NCI-H69 (cell line): ENCODE measurements around the gene LRRK2.
A peak's percentile ranks its signal among the peaks of the same experiment; 100 is the strongest.
"Not testable (repeated sequence)": the region's sequence is repeated elsewhere in the genome, so short reads cannot be mapped to it uniquely, and the experiment has no call there.

Experiments
- DNase-seq: peaks from one replicate; lab custom pipeline; 2025; lab: John Stamatoyannopoulos, UW

Gene LRRK2

GRCh38 chr12:40224439-40225291 lies at the start of gene LRRK2:
Gene LRRK2 (plus strand): TSS chr12:40224997. CDS start chr12:40225132, 135 bp downstream.
- DNase-seq = peak; percentile 56

- DNase-seq = no peak
Measured at GRCh38 chr12:40175045-40175444, 49.8 kb upstream of the LRRK2 start.

DNA sequence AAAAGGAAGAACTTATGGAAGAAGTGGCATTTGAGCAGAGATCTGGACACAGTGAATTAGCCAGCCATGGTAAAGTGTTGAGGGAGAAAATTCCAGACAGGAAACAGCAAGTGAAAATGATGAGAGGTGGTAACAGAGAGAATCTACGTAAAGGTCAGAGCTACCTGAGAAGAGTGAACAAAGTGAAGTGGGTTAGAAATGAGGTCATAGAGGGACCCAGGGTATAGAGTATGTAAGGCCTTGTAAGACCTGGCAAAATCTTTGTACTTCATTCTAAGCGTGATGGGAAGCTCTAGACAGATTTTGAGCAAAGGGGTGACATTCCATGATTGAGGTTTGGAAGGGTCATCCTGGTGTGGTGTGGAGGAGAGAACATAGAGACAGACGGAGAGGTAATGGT lies 49.3 kb upstream of the LRRK2 start:
- no peak for DNase-seq

DNA sequence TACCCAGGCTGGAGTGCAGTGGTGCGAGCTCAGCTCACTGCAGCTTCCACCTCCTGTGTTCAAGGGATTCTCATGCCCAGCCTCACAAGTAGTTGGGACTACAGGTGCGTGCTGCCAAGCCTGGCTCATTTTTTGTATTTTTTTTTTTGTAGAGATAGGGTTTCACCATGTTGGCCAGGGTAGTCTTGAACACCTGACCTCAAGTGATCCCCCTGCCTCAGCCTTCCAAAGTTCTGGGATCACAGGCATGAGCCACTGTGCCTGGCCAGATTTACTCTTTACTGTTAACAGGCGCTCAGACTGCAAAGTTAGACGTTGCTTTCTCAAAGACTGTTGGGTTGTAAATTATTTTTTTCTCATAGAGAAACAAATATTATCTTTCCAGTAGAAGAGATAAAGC lies 46.1 kb upstream of the LRRK2 start:
- no peak for DNase-seq

DNA sequence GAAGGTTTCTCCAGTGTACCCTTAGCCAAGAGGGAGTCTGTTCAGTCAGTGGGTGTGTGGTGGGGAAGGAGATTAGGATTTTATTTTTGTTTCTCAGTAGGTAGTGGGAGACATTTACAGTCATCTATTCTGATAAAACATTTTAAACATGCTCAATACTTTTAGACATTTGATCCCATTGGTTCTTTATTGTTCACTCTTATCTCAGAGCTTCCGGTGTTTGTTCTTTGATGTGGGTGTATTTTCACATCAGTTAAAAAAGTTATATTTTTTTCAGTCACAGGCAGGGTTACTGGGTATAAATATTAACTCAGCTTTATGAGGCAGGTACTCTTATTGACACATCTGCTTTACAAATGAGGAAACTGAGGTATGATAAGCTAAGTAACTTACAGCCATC lies 43.3 kb upstream of the LRRK2 start:
- no peak for DNase-seq

DNA sequence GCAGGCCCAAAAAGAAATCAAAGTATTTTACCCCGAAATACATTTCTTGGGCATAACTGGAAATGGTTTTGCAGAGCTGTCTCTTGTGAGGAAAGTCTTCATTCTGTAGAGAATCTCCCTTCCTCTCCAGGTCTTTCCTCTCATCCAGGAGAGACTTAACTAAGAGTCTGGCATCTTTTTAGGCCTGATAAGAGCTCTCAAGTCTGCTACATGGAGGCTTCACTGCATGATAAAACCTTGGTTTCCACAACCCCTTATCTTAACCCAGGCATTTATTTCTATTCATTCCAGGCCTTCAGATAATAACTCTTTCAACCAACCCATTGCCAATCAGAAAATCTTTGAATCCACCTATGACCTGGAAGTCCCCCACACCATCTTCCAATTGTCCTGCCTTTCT lies 41.1 kb upstream of the LRRK2 start:
- no peak for DNase-seq

DNA sequence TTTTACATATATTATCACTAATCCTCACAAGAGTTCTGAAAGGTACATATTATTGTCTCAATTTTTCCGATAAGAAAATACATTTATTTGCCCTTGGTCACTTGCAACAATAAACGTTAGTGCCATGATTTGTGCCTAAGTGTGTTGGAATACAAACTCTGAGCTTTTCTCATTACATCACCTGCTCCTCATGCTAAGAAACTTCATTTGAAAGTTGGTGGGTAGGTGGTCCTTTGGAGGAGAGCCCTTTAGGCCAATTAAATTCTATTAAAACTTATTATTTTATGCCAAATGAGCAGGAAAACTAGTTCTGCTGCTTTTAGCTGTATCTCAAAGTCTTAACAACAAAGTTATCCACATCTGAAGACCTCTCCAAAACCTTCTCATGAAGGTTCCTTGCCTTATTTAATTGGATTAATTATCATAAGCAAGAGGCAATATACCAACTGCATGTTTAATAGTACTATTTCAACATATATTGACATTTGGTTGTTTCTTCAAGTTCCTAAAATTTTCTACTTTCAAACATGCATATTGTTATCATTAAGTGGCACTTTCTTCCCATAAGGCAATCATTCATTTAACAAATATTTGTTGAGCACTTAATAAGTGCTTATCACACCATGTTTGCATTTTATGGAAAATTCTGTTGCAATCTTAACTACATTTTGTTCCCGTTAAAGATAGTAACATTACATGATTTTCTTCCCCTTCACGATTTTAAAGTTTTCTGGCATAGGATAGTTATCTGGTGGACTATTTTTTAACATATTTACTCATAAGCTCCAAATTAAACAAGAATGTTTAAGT lies 40.1 kb upstream of the LRRK2 start:
- no peak for DNase-seq

DNA sequence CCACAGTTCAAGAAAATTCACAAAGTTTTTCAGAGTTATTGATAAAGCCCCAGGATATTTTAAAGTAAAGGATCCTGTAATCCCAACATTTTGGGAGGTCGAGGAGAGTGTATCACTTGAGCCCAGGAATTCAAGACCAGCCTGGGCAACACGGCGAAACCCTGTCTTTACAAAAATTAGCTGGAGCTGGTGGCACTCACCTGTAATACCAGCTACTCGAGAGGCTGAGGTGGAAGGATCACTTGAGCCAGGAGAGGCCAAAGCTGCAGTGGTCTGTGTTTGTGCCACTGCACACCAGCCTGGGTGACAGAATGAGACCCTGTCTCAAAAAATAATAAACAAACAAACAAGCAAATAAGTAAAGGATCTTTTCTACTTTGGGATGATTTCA lies 39.5 kb upstream of the LRRK2 start:
- DNase-seq = no peak

DNA sequence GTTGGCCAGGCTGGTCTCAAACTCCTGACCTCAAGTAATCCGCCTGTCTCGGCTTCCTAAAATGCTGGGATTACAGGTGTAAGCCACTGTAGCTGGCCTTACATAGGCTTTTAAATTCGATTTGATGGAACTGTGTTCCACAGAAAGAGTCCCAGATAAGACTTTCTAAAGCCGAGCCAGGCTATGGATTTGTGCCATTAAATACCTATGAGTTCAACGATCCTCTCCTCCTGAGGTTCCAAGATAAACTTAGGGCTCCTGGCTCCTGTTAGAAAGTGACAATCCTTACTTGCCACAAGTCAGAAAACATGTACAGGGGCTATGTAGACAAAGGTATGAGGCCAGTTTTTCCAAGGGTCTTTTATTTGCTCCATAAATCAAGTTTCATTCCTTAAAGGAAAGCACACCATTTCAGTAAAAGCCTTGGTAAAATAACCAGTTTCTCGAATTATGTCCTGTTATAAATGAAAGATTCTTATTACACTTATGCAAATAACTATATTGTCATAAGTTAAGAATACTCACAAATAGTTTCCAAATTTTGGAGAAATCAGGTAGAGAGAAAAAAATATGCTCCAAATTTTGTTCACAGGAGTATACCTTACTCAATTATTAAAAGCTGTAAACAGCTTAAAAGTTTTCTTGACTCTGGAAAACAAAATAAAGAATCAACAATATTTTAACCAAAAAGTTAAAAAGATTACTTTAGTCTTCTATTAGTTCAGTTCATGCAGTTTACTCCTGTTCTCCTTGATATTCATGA lies 36.1 kb upstream of the LRRK2 start:
- DNase-seq = no peak

- no peak for DNase-seq
Measured at GRCh38 chr12:40192704-40193255, 32.0 kb upstream of the LRRK2 start.

DNA sequence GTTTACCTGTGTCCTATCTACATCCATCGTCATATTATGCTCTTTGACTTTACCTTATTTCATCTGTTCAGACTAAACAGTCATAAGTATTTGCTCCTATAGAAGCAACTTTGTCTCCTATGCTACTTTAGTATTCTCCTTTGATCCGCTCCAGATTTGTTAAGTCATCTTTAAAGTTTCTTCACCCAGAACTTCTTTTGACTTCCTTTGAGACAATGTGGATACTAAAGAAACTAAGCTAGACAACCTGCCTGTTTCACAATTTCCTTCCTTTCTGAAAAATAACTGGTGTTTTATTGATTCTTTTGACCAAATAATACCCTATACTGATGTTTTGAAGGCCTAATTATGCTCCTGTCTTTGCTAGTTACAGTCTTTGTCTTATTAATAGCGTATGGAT lies 30.0 kb upstream of the LRRK2 start:
- no peak for DNase-seq

DNA sequence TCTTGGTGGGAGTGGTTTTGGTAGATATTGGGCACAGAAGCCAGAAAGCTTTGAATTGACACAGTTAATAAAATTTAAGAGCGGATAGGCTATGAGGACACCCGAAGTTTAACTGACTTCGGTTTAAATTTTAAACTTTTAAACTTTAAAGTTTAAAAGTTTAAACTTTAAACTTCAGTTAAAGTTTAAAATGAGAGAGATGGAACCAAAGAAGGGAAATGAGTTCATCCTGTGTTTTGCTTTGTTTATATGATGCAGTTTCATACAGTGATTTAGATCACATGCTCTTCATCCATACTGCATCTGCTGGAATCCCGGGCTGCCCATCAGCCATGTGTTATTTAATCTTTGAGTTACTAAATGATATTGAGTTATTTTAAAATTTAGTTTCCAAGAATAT lies 27.2 kb upstream of the LRRK2 start:
- DNase-seq = no peak

DNA sequence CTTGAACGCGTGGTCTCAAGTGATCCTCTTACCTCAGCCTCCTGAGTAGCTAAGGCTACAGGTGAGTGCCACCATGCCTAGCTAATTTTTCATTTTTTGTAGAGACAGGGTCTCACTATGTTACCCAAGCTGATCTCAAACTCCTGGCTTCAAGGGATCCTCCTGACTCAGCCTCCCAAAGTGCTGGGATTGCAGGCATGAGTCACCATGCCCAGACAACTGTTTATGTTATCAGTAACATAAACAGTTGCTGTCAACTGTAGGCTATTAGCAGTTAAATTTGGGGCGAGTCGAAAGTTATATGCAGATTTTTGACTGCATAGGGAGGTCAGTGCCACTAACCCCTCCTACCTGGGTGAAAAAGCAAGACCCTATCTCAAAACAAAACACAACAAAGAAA lies 26.2 kb upstream of the LRRK2 start:
- DNase-seq = no peak

DNA sequence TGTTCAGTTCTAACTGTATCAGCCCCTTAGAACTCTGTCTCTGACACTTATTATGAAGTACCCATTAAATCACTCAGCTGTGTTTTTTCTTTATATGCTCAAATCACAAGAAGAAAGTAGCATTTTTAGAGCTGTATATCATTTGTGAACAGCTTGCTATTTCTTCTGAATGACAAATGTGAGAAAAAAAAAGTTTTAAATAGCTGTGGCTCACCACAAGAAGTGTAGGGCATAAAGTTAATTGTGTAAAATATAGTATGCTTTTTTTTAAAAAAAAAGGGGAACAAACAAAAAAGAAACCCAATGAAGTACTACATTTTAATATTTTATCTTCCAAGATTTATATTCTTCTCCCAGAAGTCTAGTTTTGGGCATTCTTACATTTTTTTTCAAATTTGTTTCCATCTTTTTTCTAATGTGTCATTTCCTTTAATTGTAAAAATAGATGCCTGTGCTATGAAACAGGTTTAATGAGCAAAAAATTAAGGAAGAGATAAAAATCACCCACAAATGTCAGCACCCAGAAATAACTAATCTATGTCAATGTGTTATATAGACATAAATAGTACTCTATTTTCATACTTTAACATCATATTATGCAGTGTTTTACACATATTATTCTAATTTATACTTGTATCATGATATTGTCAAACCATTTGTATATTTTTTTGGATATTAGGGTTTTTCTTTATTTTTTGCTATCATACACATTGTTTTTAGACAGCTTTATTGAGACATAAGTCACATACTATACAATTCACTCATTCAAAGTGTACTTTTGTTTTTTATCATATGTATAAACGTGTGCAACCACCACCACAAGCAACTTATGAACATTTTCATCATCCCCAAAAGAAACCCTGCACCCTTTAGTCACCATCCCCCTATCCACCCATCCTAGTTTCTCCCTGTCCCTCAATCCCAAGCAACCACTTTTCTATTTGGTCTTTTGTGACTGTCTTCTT lies 22.4 kb upstream of the LRRK2 start:
- DNase-seq = no peak

- DNase-seq = no peak
Measured at GRCh38 chr12:40203060-40203430, 21.8 kb upstream of the LRRK2 start.

DNA sequence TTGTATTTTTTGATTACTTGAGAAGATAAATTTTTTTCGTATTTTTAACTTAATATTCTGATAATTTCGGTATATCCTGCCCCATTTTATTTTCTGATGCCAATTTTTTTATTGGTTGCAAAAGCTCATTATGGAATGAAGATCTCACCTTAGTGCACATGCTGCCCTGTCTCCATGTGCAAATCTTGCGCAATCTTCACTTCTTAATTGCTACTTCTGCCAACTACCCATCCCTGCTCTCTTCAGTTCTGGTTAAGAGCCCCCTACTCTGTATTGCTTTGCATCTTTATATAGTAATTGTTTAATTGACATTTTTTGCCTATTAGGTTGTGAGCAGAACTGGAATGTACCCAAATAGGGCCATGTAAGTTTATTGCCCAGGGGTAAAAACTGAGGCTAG lies 20.5 kb upstream of the LRRK2 start:
- DNase-seq = no peak

DNA sequence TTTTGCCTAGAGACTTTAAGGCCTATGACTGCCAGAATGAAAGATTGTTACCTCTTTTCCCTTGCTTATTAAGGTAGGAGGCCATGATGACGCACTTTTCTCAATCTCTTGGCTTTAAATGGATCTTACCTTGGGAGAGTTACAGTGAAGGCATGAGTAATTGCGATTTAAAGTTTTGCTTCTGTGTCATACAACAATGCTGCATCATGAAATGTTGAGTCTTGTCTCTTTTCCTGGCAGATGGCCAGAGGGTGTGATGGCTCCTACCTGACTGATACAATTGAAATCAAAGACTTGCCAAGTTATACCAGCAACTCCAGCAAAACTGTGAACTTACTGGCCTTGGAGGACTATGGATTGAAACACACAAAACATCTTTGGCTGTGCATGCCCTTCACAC lies 17.2 kb upstream of the LRRK2 start:
- DNase-seq = no peak

GRCh38 chr12:40208707-40209446 lies 15.9 kb upstream of the LRRK2 start:
- no peak for DNase-seq

DNA sequence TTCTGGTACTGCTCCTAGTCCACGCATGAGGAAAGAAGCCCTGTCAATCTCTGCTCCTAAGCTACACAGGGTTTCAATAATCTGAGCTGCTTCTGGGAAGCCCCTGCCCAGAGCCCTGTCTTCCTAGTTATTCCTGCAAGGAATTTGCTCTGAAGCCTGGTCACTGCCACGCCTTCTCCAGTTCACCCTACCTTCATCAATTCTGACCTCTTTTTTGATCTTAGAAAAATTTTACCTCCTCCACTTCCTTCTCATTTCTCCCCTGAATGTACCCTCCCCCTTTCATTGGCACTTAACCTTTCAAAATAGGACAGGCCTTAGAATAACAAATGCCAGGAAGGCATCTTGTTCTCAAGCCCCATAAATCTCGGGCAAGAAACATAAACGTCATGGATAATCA lies 14.9 kb upstream of the LRRK2 start:
- no peak for DNase-seq

GRCh38 chr12:40211186-40211585 lies 13.6 kb upstream of the LRRK2 start:
- not testable (repeated sequence) for DNase-seq
